Embryonic facial prominence (tissue), 1 donor: Measurements from ENCODE around the gene COX19.

ENCODE experiments used
- DNase-seq: peaks from one replicate; pipeline ENCODE4 v3.0.0-alpha.2; 2016; ENCODE audit errors: extremely low spot score

Gene COX19

GRCh38 chr7:978049-978346, 2.6 kb upstream of the COX19 start:
- DNase-seq = no peak

- DNase-seq = no peak
Observed at GRCh38 chr7:977326-978048, 2.1 kb upstream of the COX19 start.

- DNase-seq = no peak
Observed at GRCh38 chr7:976901-977325, 1.6 kb upstream of the COX19 start.

- no peak for DNase-seq
Observed at GRCh38 chr7:975702-976473, 539 bp upstream of the COX19 start.

GRCh38 chr7:974172-974571, 1.2 kb downstream of the COX19 start:
- DNase-seq = no peak

DNA sequence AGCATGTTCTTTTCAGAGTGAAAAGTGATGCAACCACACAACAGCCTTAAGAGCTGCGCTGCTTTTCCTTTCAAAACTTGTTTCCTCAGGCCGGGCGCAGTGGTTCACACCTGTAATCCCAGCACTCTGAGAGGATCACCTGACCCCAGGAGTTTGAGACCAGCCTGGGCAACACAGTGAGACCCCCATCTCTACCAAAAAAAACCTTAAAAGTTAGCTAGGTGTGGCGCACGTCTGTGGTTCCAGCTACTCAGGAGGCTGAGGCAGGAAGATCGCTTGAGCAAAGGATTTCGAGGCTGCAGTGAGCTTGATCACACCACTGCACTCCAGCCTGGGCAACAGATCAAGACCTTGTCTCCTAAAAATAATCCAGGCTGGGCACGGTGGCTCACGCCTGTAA, 2.0 kb downstream of the COX19 start:
- DNase-seq = no peak

GRCh38 chr7:972676-973309, 2.6 kb downstream of the COX19 start:
- DNase-seq = no peak

GRCh38 chr7:972110-972509, 3.2 kb downstream of the COX19 start:
- no peak for DNase-seq

- no peak for DNase-seq
Observed at GRCh38 chr7:970744-971143, 4.6 kb downstream of the COX19 start.

DNA sequence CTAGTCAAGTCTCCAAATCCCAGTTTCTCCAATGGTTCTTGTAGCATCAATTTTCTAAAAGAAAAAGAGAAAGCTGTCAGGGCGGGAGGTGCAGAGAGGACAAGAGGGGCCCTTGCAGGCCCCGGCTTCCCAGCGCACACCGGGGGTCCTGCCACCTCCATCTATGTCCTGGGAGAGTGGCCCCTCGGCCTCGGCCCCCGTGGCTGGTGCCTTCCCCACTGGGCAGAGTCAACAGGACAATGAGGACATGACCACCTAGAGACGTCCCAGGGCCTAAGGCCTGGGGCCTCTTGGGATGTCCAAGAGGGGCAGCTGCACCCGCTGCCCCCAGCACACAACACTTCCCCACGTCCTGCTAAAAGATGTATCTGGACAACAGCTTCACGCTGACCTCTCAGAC, 5.9 kb downstream of the COX19 start:
- DNase-seq = no peak

GRCh38 chr7:968205-969105, 6.9 kb downstream of the COX19 start:
- DNase-seq = no peak

DNA sequence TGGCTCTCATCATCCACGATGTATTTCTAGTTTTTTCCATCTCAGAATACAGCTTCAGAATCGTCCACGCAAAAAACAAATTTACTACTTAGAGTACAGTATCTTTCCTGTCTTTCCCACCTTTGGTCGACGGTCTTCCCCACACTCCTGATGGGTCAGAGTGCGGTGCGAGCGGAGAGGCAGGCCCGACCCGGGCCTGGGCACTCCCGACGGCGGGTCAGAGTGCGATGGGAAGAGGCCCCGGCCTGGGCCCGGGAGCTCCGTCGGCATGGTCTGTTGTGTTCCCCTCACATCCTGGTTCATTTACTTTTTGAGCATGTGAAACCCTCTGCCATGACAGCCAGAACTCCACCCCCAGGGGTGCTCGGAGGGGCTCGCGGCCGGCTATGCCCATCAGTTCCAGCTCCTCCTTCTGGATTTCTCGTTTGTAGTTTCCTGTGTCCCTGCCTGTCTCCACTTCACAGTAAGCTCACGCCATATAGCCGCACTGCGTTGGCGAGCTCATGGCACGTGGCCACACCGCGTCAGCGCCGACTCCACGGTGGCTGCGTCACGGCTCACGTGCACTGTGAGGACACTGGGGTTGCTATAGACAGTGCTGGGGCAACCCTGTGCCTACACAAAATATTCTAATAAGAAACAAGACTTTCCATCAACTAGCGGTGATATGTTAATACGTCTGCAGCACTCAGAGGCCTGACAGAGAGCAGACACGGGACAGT, 7.8 kb downstream of the COX19 start:
- DNase-seq = no peak

GRCh38 chr7:966291-967069, 8.9 kb downstream of the COX19 start:
- no peak for DNase-seq

- DNase-seq = no peak
Observed at GRCh38 chr7:964401-965231, 10.7 kb downstream of the COX19 start.

DNA sequence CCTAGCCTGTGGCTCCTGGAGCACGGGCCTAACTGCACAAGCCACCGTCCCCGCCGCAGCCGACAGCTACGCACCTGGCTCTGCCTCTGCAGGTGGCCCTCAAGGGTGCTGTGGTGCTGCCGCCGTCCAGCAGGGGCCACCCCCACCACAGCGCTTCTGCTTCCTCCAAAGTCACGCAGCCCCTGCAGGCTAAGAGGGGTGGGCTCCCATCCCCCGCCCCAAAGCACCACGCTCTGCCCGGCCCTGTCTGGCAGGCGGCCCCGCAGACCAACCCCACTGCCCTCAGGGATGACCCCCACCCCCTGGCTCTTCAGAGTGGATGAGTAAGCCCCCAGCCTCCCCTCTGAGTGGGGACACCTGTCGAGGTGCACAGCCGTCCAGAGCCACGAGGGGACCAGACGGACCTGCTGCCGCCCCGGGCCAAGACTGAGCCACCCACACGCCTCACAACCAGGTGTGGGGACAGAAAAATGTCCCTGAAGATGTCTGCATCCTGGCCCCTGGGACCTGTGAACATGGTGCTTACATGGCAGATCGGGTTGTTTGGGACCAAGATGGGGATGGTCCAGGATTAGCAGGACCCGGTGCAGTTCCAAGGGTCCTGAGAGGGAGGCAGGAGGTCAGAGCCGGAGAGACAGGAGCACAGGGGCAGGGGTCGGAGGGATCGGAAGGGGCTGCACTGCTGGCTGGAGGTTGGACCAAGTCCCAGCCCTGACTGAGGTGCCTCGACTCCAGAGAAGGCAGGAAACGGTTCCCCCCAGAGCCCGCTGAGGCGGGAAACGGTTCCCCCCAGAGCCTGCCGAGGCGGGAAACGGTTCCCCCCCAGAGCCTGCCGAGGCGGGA, 11.9 kb downstream of the COX19 start:
- DNase-seq = no peak

DNA sequence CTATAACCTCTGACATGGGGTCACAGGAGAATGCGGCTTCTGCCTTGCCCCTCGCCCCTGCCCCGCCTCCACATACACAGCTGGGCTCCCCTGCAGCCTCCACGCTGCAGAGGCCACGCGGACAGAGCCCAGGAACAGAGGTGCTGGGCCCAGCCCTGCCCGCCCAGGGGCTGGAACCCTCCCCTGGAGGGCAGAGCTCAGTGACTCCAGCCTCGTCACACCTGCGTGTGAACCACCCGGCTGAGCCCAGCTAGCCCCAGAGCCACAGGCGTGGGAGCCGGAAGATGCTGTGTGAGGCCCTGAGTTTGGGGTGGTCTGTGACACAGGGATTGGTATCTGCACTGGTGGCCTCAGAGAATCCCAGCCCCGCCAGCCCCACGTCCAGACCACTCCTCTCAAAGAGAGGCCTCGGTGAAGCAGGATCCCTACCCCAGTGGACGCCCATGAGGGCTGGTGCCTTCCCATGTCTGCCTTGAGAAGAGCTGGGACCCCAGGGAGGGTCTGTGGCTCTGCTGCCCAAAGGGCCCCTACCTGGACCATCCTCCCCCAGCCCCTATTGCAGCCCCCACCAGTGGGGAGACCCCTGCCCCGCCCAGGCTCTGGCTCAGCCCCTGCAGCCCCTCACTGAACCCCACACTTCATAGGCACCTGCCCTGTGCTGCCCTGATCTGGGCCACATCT, 12.8 kb downstream of the COX19 start:
- DNase-seq = no peak

DNA sequence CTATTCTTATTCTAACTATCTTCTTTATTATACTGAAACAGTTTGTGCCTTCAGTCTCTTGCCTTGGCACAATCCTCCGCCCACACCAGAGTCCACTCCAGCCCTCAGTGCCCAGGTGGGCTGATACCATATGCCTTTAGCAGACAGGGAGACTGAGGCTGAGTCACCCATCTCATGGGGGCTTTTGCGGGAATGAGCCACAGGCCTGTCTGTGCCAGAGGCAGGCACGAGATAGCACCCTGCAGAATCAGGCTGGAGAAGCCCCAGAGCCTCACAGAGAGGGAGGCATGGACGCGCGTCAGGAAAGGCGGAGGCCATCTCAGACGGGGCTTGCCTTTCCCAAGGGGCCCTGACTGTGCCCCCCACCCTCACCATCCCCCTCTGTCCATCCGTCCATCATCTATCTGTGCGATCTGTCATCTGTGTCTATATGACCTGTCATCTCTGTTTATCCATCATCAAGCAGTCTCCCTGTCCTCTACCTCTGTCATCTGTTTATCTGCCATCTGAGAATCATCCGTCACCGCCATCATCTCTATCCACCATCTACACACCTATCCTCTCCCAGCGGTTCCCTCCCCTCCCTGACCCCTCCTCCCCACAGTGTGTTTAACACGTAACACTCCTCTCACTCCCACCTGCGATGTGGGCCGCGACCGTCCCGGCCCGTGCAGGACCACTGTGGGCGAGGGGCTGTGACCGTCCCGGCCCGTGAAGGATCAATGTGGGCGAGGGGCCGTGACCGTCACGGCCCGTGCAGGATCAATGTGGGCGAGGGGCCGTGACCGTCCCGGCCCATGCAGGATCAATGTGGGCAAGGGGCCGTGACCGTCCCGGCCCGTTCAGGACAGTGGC, 13.6 kb downstream of the COX19 start:
- no peak for DNase-seq
